GM13976 (cell line): Measurements from ENCODE around the gene EXOC6.

Experiments
- DNase-seq: peaks from one replicate; pipeline ENCODE4 v3.0.0; 2012; ENCODE audit warnings: low spot score
- CTCF ChIP-seq: IDR thresholded peaks from 2 replicates; pipeline ENCODE4 v1.5.1; 2012; ENCODE audit warnings: borderline replicate concordance, mild to moderate bottlenecking; ENCODE audit not compliant: insufficient read depth; ENCODE audit errors: extremely low read depth, missing control alignments, control extremely low read depth
- in situ Hi-C: fragments of 300-500 bp; cut with MboI; formaldehyde crosslinking; loops from one replicate; pipeline ENCODE4 v1.12.0; 2022; ENCODE audit warnings: low sequenced_read_pairs, mixed read lengths, inconsistent platforms; ENCODE audit not compliant: unreplicated experiment

Gene EXOC6

GRCh38 chr10:93068411-93069244 is 220.3 kb downstream of the EXOC6 start:
- no peak for TF ChIP-seq CTCF
- peak; percentile 50 for DNase-seq
- in situ Hi-C loops, result no loop called here

- no peak for TF ChIP-seq CTCF
- in situ Hi-C loops, result no loop called here
- no peak for DNase-seq
These were observed 220.9 kb downstream of the EXOC6 start for GRCh38 chr10:93069245-93069561.

GRCh38 chr10:93070378-93071176 is 222.3 kb downstream of the EXOC6 start:
- DNase-seq, result no peak
- in situ Hi-C loops, result loop anchor here (10.0 kb wide), 2 partner anchors 224 to 284 kb away; no protein-coding TSS in a partner anchor
- no peak for TF ChIP-seq CTCF

GRCh38 chr10:93071177-93071472 is 222.8 kb downstream of the EXOC6 start:
- in situ Hi-C loops, result loop anchor here (10.0 kb wide), 2 partner anchors 224 to 284 kb away; no protein-coding TSS in a partner anchor
- DNase-seq, result no peak
- TF ChIP-seq CTCF, result no peak

GRCh38 chr10:93071674-93072224 is 223.4 kb downstream of the EXOC6 start:
- TF ChIP-seq CTCF, result no peak
- in situ Hi-C loops, result loop anchor here (10.0 kb wide), 2 partner anchors 223 to 283 kb away; no protein-coding TSS in a partner anchor
- DNase-seq, result peak; percentile 46

- TF ChIP-seq CTCF, result no peak
- DNase-seq, result peak; percentile 41
- in situ Hi-C loops, result loop anchor here (10.0 kb wide), 2 partner anchors 223 to 283 kb away; no protein-coding TSS in a partner anchor
These were observed 223.9 kb downstream of the EXOC6 start for GRCh38 chr10:93072225-93072712.
